ENCODE data around the gene CA14.
A peak's percentile ranks its signal among the peaks of the same experiment; 100 is the strongest.
"Not testable (repeated sequence)": the region's sequence is repeated elsewhere in the genome, so short reads cannot be mapped to it uniquely, and the experiment has no call there.

Gene CA14

GRCh38 chr1:150273311-150273710 is 15.7 kb downstream of the CA14 start:
- DNase-seq (ENCODE audit: insufficient read length, low spot score) (no peak), FAIRE-seq (no peak)

- no peak for DNase-seq (ENCODE audit: insufficient read length, low spot score)
- no peak for FAIRE-seq
These were observed 22.6 kb downstream of the CA14 start for GRCh38 chr1:150280138-150280707.

GRCh38 chr1:150281221-150281757 is 23.7 kb downstream of the CA14 start:
- no peak for FAIRE-seq
- DNase-seq (ENCODE audit: insufficient read length, low spot score): peak; percentile 45

GRCh38 chr1:150281758-150282557 is 24.4 kb downstream of the CA14 start, which contains the start of gene CIART:
CIART (plus strand) TSS chr1:150282554; CDS start chr1:150283268, 714 bp downstream.
- DNase-seq (ENCODE audit: insufficient read length, low spot score) (peak; percentile 94), FAIRE-seq (peak; percentile 96)

GRCh38 chr1:150282558-150282958 is 25.0 kb downstream of the CA14 start:
- DNase-seq (ENCODE audit: insufficient read length, low spot score): no peak
- FAIRE-seq: no peak

- FAIRE-seq: no peak
- no peak for DNase-seq (ENCODE audit: insufficient read length, low spot score)
These were observed 25.7 kb downstream of the CA14 start for GRCh38 chr1:150283260-150283659.

GRCh38 chr1:150288382-150288781 is 30.8 kb downstream of the CA14 start:
- FAIRE-seq (no peak), DNase-seq (ENCODE audit: insufficient read length, low spot score) (no peak)

GRCh38 chr1:150288822-150289221 is 31.2 kb downstream of the CA14 start:
- DNase-seq (ENCODE audit: insufficient read length, low spot score) (no peak), FAIRE-seq (no peak)

- peak; percentile 54 for FAIRE-seq
- peak; percentile 94 for DNase-seq (ENCODE audit: insufficient read length, low spot score)
These were observed 36.1 kb downstream of the CA14 start, which contains the start of gene MRPS21 for GRCh38 chr1:150293433-150294253. MRPS21 (plus strand) TSS chr1:150293861; CDS start chr1:150294367, 506 bp downstream.

GRCh38 chr1:150295476-150295875 is 37.9 kb downstream of the CA14 start:
- DNase-seq (ENCODE audit: insufficient read length, low spot score) (no peak), FAIRE-seq (no peak)

GRCh38 chr1:150299716-150300115 is 42.1 kb downstream of the CA14 start:
- DNase-seq (ENCODE audit: insufficient read length, low spot score) (no peak), FAIRE-seq (no peak)

GRCh38 chr1:150302338-150302737 is 44.8 kb downstream of the CA14 start:
- no peak for FAIRE-seq
- DNase-seq (ENCODE audit: insufficient read length, low spot score): no peak

- DNase-seq (ENCODE audit: insufficient read length, low spot score) (no peak), FAIRE-seq (no peak)
These were observed 45.3 kb downstream of the CA14 start for GRCh38 chr1:150302902-150303301.

GRCh38 chr1:150308585-150308984 is 51.0 kb downstream of the CA14 start:
- FAIRE-seq: not testable (repeated sequence)

GRCh38 chr1:150309758-150310508 is 52.4 kb downstream of the CA14 start:
- no peak for DNase-seq (ENCODE audit: insufficient read length, low spot score)

More at GRCh38 chr1:150308585-150308984, 51.0 kb downstream of the CA14 start:
- not testable (repeated sequence) for DNase-seq (ENCODE audit: insufficient read length, low spot score)

GRCh38 chr1:150311762-150312161 is 54.2 kb downstream of the CA14 start:
- DNase-seq (ENCODE audit: insufficient read length, low spot score): no peak
- no peak for FAIRE-seq

More at GRCh38 chr1:150309758-150310508, 52.4 kb downstream of the CA14 start:
- no peak for FAIRE-seq

All from HTR-8/SVneo (cell line).